HS-5 (cell line): ENCODE measurements around the gene RARS2.
A peak's percentile ranks its signal among the peaks of the same experiment; 100 is the strongest.
"Not testable (repeated sequence)": the region's sequence is repeated elsewhere in the genome, so short reads cannot be mapped to it uniquely, and the experiment has no call there.

Source experiments
- DNase-seq: peaks from one replicate; pipeline ENCODE4 v3.0.0-alpha.2; 2012; ENCODE audit warnings: low read depth

Gene RARS2

GRCh38 chr6:87589693-87590416 is at the start of gene RARS2, which contains the start of gene ORC3:
RARS2 (minus strand) TSS chr6:87589987; CDS start chr6:87589957, 30 bp downstream.
ORC3 (plus strand) TSS chr6:87590135; CDS start chr6:87590169, 34 bp downstream.
- DNase-seq, result peak; percentile 81

GRCh38 chr6:87639373-87639772 is 49.6 kb upstream of the RARS2 start:
- no peak for DNase-seq

- no peak for DNase-seq
Measured at GRCh38 chr6:87637106-87637505, 47.3 kb upstream of the RARS2 start.

- no peak for DNase-seq
Measured at GRCh38 chr6:87636315-87636714, 46.5 kb upstream of the RARS2 start.

GRCh38 chr6:87633851-87634250 is 44.1 kb upstream of the RARS2 start:
- DNase-seq, result no peak

GRCh38 chr6:87630746-87631145 is 41.0 kb upstream of the RARS2 start:
- no peak for DNase-seq

GRCh38 chr6:87628881-87629280 is 39.1 kb upstream of the RARS2 start:
- no peak for DNase-seq

- no peak for DNase-seq
Measured at GRCh38 chr6:87628424-87628823, 38.6 kb upstream of the RARS2 start.

- no peak for DNase-seq
Measured at GRCh38 chr6:87623248-87623647, 33.5 kb upstream of the RARS2 start.

- DNase-seq, result no peak
Measured at GRCh38 chr6:87618531-87618930, 28.7 kb upstream of the RARS2 start.

- DNase-seq, result no peak
Measured at GRCh38 chr6:87617405-87617804, 27.6 kb upstream of the RARS2 start.

GRCh38 chr6:87613018-87613417 is 23.2 kb upstream of the RARS2 start:
- not testable (repeated sequence) for DNase-seq

- no peak for DNase-seq
Measured at GRCh38 chr6:87608802-87609201, 19.0 kb upstream of the RARS2 start.

- DNase-seq, result no peak
Measured at GRCh38 chr6:87606199-87606598, 16.4 kb upstream of the RARS2 start.

GRCh38 chr6:87600576-87600975 is 10.8 kb upstream of the RARS2 start:
- no peak for DNase-seq

GRCh38 chr6:87590990-87591389 is 1.2 kb upstream of the RARS2 start:
- DNase-seq, result no peak

GRCh38 chr6:87590417-87590880 is 662 bp upstream of the RARS2 start:
- no peak for DNase-seq

- DNase-seq, result no peak
Measured at GRCh38 chr6:87588756-87589407, 905 bp downstream of the RARS2 start.

GRCh38 chr6:87586371-87587077 is 3.3 kb downstream of the RARS2 start:
- no peak for DNase-seq

GRCh38 chr6:87583822-87584221 is 6.0 kb downstream of the RARS2 start:
- no peak for DNase-seq

GRCh38 chr6:87575423-87575822 is 14.4 kb downstream of the RARS2 start:
- no peak for DNase-seq

- no peak for DNase-seq
Measured at GRCh38 chr6:87574237-87574804, 15.5 kb downstream of the RARS2 start.
